Left renal cortex interstitium (tissue), 4 donors: ENCODE results near the gene LARP6. TPM values are rescaled to one million over a fixed set of nuclear protein-coding genes. Genes with fewer than 3 reads are reported as not detected.
A peak's percentile ranks its signal among the peaks of the same experiment; 100 is the strongest.
"Not testable (repeated sequence)": the region's sequence is repeated elsewhere in the genome, so short reads cannot be mapped to it uniquely, and the experiment has no call there.

ENCODE experiments used
- DNase-seq, 4 donors: peaks; one replicate each; pipeline ENCODE4 v3.0.0-alpha.2; 2013; ENCODE audit warnings: low read depth in 4 of 4, low spot score in 2 of 4, missing footprints in 1 of 4
- polyA plus RNA-seq, 4 donors: library from polyadenylated mRNA; unstranded; fragments of 120-200 nt; gene quantifications; one replicate each; pipeline ENCODE4 v1.2.1, GENCODE V29; 2013; ENCODE audit not compliant: insufficient read length in 4 of 4

LARP6 gene
- polyA plus RNA-seq, 4 donors, result 13.8 to 23.4 (median 17.3) TPM

DNA sequence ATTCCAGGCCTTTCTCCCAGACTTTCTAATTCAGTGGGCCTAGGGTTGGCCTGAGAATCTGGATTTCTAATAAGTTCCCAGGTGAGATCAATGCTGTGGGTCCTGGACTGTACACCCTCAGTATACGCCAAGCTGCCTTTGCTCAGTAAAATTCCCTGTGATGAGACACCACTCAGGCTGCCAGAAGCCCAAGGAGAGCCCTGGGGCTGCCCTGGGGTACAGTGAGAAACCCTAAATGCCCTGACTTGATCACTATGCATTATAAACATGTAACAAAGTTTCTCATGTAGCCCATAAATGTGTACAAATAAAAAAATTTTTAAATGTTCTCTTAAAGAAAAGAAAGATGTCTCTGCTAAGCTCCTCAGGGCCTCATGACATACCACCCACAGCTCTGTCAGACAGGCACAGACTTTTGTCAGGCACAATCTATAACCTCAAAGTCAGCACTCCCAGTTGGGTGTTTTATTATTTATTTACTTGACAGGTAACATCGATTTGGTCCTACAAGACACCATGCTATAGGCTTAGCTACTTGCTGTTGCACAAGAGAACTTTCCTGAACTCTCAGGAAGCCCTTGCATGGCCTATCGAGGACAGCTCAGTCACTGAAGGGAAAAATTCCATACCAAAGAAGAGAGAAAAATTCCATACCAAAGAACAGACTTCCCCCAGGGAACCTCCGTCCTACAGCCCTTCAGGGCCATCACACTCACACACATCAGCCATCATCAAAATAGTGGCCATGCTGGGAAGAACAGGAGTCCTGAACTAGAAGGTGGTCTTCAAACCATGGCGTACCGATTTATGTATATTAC is 22.7 kb downstream of the LARP6 start:
- DNase-seq, result no peak

DNA sequence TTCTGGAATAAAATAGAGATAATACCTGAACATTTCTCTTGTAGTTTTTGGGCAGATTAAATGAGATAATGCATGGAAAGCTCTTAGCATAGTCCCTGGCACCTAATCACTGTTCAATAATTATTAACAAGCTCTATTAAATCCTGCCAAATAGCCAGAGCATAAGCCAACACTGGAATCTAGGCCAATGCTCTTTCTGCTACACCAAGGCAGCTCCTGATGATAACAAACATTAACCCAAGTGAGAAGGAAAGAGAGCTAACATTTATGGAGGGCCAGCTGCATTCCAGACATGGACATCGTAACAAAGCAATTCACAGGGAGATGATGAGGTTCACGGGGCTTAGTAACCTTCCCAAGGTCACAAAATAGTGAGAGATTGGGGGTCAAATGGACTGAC is 23.3 kb downstream of the LARP6 start:
- DNase-seq, result no peak

GRCh38 chr15:70829371-70830166 is 24.4 kb downstream of the LARP6 start:
- DNase-seq, result no peak

GRCh38 chr15:70827721-70828120 is 26.2 kb downstream of the LARP6 start:
- DNase-seq, result no peak

DNA sequence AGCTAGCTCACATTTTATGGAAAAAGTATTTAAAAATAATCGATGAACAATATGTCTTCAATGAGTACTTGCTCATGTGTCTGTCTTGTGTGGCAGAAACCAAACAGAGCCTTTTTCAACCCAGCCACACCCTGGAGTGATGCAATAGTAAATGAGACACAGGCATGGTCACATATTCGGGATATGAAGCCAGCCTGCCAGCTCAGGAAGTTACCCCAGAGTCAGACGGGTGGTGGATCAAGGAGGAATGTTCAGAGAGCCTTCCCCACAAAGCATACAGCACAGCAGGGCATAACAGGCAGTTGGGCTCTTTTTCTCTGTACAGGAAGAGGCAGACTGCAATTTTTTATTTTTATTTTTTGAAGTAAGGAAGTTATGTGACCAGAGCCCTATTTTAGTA is 27.3 kb downstream of the LARP6 start:
- DNase-seq, result no peak

GRCh38 chr15:70825841-70826240 is 28.1 kb downstream of the LARP6 start:
- no peak for DNase-seq

DNA sequence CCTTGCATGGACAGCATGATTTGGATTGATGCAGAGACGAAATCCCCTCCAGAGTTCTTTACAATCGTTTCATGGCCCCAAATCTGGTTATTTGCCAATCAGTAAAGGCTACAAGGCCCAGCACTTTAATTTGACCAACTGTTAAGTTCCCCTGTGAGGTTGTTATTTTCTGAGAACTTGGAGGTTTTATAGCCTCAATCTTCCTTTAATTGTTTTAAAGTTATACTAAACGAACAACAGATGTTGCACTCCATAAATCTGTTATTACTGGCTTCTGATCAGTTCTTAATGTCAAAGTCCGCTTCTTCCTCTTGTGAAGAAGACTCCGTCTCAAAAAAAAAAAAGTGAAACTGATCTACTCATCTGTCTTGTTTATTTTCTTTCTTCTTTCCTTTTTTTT is 30.8 kb downstream of the LARP6 start:
- DNase-seq, result no peak

DNA sequence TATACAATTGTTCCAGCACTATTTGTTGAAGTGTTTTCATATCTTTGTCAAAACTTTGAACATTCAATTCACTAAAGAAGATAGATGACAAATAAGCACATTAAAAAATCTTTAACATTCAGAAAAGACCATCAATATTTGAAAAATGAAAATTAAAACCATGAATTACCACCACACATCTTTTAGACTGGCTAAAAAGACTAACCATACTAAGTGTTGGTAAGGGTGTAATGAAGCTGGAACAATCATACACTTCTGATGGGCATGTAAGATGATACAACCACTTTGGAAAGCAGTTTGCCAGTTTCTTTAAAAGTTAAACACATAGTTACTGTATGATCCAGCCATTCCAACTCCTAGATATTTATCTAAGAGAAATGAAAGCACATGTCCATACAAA is 33.7 kb downstream of the LARP6 start:
- DNase-seq, result no peak

DNA sequence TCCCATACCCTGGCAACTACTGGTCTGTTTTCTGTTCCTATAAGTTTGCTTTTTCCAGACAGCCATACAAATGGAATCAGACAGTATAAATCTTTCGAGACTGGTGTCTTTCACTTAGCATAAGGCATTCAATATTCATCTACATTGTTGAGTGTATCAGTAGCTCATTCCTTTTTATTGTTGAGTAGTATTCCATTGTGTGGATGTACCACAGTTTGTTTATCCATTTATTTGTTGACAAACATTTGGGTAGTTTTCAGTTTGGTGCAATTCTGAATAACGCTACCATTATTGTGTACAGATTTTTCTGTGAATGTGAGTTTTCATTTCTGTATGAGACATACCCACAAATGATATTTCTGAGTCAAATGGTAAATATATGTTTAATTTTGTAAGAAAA is 35.4 kb downstream of the LARP6 start:
- no peak for DNase-seq

- DNase-seq, result no peak
Observed at GRCh38 chr15:70817266-70817665, 36.7 kb downstream of the LARP6 start.

- DNase-seq, result no peak
Observed at GRCh38 chr15:70815604-70816003, 38.4 kb downstream of the LARP6 start.

GRCh38 chr15:70815011-70815410 is 38.9 kb downstream of the LARP6 start:
- not testable (repeated sequence) for DNase-seq

DNA sequence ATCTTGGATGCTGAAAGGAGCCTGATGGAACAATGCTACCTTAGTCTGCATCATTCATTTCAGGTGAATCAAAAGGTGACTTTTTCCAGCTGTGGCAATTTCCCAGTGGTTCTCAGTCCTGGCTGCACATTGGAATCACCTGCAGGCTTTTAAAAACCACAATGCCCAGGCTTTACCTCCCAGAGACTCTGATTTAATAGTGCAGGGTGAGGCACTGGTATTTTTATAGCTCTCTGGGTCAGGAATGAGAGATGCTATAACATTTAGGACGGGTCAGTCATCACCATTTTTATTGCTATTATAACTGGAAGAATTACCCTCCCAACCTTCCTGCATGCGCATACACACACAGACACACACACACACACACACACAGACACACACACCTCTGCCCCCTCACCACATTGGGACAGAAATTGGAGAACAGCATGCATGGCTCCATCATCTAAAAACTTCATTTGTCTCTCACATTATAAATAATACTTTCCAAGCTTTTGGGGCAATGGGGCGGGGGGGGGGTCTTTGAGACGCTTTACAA is 41.1 kb downstream of the LARP6 start:
- no peak for DNase-seq

DNA sequence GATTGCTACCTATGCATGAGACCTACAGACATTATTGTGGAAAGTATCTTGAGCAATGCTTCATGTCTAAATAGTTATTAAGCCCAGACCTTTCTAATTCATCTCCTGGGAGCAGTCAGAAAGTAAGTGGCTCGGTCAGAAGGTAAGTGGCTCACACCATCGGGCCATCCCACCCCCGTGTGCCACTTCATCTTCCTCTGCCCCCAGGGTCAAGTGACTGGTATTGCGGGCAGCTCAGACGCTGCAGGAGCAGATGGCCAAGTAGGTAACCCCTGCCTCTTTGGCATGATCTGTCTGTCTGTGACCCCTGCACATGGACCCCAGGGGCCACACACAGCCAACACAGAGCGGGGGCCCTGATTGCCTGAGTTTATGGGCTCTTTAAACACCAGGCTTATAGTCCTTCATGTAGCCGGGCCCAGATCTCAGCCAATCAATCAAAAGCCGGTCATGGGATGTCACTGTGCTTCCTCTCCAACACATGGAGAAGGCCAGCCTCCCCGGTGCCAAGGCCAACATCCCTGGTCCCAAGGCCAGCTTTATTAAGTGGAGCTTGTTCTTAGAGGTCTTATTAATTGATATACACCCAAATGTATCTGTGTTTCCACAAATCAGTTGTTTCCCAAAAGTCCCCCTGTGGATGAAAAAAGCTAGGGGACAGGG is 42.9 kb downstream of the LARP6 start:
- DNase-seq, result no peak

DNA sequence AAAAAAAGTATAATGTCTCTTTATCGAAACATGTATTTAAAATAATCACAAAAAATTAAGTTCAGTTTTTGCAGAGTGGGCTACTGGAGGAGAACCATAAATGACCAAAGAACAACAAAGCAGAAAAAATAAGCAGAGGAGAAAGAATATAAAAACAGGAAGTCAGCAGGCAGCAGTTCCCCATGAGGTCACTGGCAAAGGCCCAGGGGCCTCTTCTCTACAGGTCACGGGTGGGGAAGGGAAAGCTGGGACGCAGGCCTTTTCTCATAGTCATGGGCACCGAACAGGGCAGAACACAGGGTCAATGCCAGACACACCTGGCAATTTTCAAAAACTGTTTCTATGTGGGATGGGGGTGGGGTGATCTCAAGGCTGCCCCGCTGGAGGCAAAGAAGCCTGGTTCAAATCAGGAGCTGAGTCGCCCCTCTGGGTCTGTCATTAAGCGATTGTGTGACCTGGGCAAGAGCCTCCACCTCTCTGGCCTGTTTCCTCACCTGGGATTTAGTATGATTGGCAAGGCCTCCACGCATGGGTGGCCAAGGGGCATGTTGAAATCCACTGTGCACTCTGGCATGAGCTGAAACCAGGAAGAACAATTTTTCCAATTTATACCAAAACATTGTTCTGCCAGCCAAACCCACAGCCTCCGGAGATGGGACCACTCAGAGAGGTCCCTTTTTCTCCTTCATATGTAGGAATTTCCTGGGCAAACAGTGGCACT is 46.8 kb downstream of the LARP6 start:
- DNase-seq, result no peak

DNA sequence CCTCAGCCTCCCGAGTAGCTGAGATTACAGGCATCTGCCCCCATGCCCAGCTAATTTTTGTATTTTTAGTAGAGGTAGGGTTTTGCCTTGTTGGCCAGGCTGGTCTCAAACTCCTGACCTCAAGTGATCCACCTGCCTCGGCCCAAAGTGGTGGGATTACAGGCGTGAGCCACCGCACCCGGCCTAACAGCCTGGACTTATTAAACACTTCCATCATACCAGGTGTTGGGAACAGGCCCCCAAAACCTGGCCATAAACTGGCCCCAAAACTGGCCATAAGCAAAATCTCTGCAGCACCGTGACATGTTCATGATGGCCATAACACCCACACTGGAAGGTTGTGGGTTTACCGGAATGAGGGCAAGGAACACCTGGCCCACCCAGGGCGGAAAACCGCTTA is 49.6 kb downstream of the LARP6 start:
- DNase-seq, result not testable (repeated sequence)

GRCh38 chr15:70802629-70803028 is 51.3 kb downstream of the LARP6 start:
- DNase-seq, result no peak

DNA sequence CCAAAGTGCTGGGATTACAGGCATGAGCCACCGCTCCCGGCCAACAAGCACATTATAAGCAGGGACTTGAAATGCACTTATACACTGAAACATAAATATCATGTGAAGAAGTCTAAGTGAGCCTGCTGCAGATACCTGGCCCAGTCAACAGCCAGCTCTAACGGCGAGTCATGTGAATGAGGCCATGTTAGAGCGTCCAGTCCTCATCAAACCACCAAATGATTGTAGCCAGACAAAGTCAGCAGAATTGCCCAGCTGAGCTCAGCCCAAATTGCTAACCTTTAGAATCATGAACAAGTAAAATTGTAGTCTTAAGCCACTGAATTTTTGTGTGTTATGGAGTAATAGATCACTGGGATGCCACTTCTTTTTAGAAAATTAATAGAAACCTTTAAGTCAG is 52.8 kb downstream of the LARP6 start:
- DNase-seq, result no peak

- peak in 1 of 4 donors; percentile 21 for DNase-seq
Observed at GRCh38 chr15:70799667-70800450, 54.1 kb downstream of the LARP6 start.

- DNase-seq, result no peak
Observed at GRCh38 chr15:70797464-70797863, 56.5 kb downstream of the LARP6 start.
